ENCODE results near the gene PCSK6. TPM values are rescaled to one million over a fixed set of nuclear protein-coding genes. Genes with fewer than 3 reads are reported as not detected.

The PCSK6 gene
- total and polyA plus RNA-seq, 2 of the 8 experiments (the other 6 are each of a cell fraction or from before 2014, with no cell fraction given): 1.9 to 4.0 TPM

- H3K56ac ChIP-seq (replicated peaks; ENCODE audit: insufficient read length, low read depth, low read length): no peak overlapping the region
- no peak overlapping the region for H2BK15ac ChIP-seq (ENCODE audit: low read length)
- peak in 1 of 2 experiments; percentile 22 for DNase-seq (ENCODE audit: low read depth in 1 of 2, low spot score in 2 of 2)
- no peak overlapping the region for H2BK5ac ChIP-seq (ENCODE audit: low read depth, low read length)
- FAIRE-seq: no peak
- ChIA-PET POLR2A (ENCODE audit: partially characterized antibody) (interaction anchor here (0.7 to 1.0 kb wide), 2 partner anchors 84 to 186 kb away, joined by 3 read pairs; no protein-coding TSS in a partner anchor), CTCF (ENCODE audit: partially characterized antibody) (interaction anchor here (0.7 to 1.1 kb wide), 2 partner anchors 153 to 174 kb away, joined by 3 to 4 read pairs; no protein-coding TSS in a partner anchor)
- H2BK120ac ChIP-seq (replicated peaks; ENCODE audit: low read depth, low read length): no peak overlapping the region
- H3K36me3 ChIP-seq (ENCODE audit: control insufficient read depth in 2 of 4, insufficient read depth in 4 of 4, low read length in 3 of 4): no peaks in the 10 kb centered on the region
- no peak overlapping the region for H4K8ac ChIP-seq (ENCODE audit: extremely low read depth, insufficient read depth, low read length)
- H3K23ac ChIP-seq (ENCODE audit: insufficient read length): no peak overlapping the region
- H4K20me1 ChIP-seq (replicated peaks in 1 of 2; ENCODE audit: control insufficient read depth in 1 of 2, insufficient read depth in 2 of 2, low read length in 2 of 2): no peaks in the 10 kb centered on the region
- no peak overlapping the region for H3K9ac ChIP-seq (replicated peaks in 1 of 4; ENCODE audit: extremely low read depth in 1 of 4, low read depth in 3 of 4, low read length in 3 of 4)
- no peak overlapping the region for H3K4ac ChIP-seq (replicated peaks; ENCODE audit: insufficient read length, low read depth, low read length)
- no peaks in the 10 kb centered on the region; a peak in 1 of 7 replicates for H3K27me3 ChIP-seq (replicated peaks in 1 of 4; ENCODE audit: control insufficient read depth in 3 of 4, extremely low read depth in 1 of 4, insufficient read depth in 3 of 4, low read length in 3 of 4)
- no peak overlapping the region for H2AFZ ChIP-seq (ENCODE audit: low read length)
- 81% methylated on average over 11 of the region's 11 CpGs; no CpG with 5 or more reads in 1 of the 2 experiments for WGBS, 2 experiments (ENCODE audit: extremely low coverage in 1 of 2, insufficient coverage in 1 of 2, insufficient read length in 1 of 2, insufficient replicate concordance in 2 of 2, low coverage in 1 of 2, low lambda C conversion rate in 2 of 2, missing lambda C conversion rate in 1 of 2)
- no peak overlapping the region for H3K4me2 ChIP-seq (ENCODE audit: insufficient read depth in 1 of 2, low read depth in 2 of 2, low read length in 2 of 2)
- no peaks in the 10 kb centered on the region for H3K79me1 ChIP-seq (ENCODE audit: low read depth, low read length)
- H3K9me3 ChIP-seq (ENCODE audit: insufficient read depth in 2 of 2, low read depth in 1 of 2, low read length in 1 of 2): no peaks in the 10 kb centered on the region; a peak in 1 of 4 replicates
- no peak overlapping the region for H4K91ac ChIP-seq (replicated peaks; ENCODE audit: insufficient read length, low read length)
- H3K79me2 ChIP-seq (ENCODE audit: control insufficient read depth in 1 of 2, insufficient read depth in 2 of 2, low read length in 2 of 2): no peaks in the 10 kb centered on the region
- H3K23me2 ChIP-seq (ENCODE audit: low read depth, low read length): peaks cover 2% of the 10 kb centered on the region; the same call in 1 of the 2 replicates
- H2BK12ac ChIP-seq (ENCODE audit: low read depth, low read length): no peak overlapping the region
- no peak overlapping the region for H3K4me3 ChIP-seq (ENCODE audit: extremely low read depth in 1 of 4, insufficient read depth in 2 of 4, low read depth in 3 of 4, low read length in 4 of 4)
- no peak overlapping the region for H3K18ac ChIP-seq (ENCODE audit: extremely low read depth, low read length)
- no peak overlapping the region for H3K27ac ChIP-seq (ENCODE audit: low read depth, low read length)
- H3K4me1 ChIP-seq (replicated peaks in 1 of 4; ENCODE audit: control insufficient read depth in 3 of 4, insufficient read depth in 4 of 4, low read length in 3 of 4): peaks cover 0 to 10% (median 0%) of the 10 kb centered on the region in 4 experiments; a peak in 2 of 7 replicates
- H2BK20ac ChIP-seq (ENCODE audit: low read length): no peak overlapping the region
- TF ChIP-seq SP1 (IDR thresholded peaks at IDR 0.05; ENCODE audit: low read depth, low read length) (no peak), TBP (IDR thresholded peaks at IDR 0.05; ENCODE audit: low read depth, low read length) (no peak), JUND (IDR thresholded peaks at IDR 0.05; ENCODE audit: low read length) (no peak), MAFK (IDR thresholded peaks at IDR 0.05; ENCODE audit: low read depth, low read length) (no peak), SUZ12 (IDR thresholded peaks at IDR 0.05; ENCODE audit: low read length) (no peak), YY1 (IDR thresholded peaks at IDR 0.05; ENCODE audit: low read depth, low read length) (no peak), GABPA (IDR thresholded peaks at IDR 0.05; ENCODE audit: borderline replicate concordance, insufficient read depth, low read length) (no peak), TAF7 (optimal IDR thresholded peaks at IDR 0.05; ENCODE audit: borderline replicate concordance, low read depth, low read length) (no peak), JUN (IDR thresholded peaks at IDR 0.05; ENCODE audit: low read depth, low read length) (no peak), BCL11A (IDR thresholded peaks at IDR 0.05; ENCODE audit: low read depth in 2 of 2, low read length in 2 of 2) (no peak), TAF1 (IDR thresholded peaks at IDR 0.05; ENCODE audit: low read depth, low read length) (no peak), RNF2 (IDR thresholded peaks at IDR 0.05; ENCODE audit: borderline replicate concordance, low read depth, low read length, missing control alignments, poor library complexity, severe bottlenecking) (no peak), EZH2 (IDR thresholded peaks at IDR 0.05; ENCODE audit: low read depth, low read length, severe bottlenecking) (no peak)
- no peak overlapping the region for H2AK5ac ChIP-seq (ENCODE audit: low read depth, low read length)
- H4K5ac ChIP-seq (ENCODE audit: insufficient read length, low read depth, low read length): no peak overlapping the region
- H3K14ac ChIP-seq (ENCODE audit: insufficient read length): no peak overlapping the region
Observed at GRCh38 chr15:101441696-101442095, 47.8 kb downstream of the PCSK6 start.

Data from H1 (cell line).